ENCODE measurements around the gene IGFBP6. TPM values are rescaled to one million over a fixed set of nuclear protein-coding genes. Genes with fewer than 3 reads are reported as not detected.

IGFBP6 gene
- total RNA-seq, 1 donor from 2014 or later = 0.72 TPM

DNA sequence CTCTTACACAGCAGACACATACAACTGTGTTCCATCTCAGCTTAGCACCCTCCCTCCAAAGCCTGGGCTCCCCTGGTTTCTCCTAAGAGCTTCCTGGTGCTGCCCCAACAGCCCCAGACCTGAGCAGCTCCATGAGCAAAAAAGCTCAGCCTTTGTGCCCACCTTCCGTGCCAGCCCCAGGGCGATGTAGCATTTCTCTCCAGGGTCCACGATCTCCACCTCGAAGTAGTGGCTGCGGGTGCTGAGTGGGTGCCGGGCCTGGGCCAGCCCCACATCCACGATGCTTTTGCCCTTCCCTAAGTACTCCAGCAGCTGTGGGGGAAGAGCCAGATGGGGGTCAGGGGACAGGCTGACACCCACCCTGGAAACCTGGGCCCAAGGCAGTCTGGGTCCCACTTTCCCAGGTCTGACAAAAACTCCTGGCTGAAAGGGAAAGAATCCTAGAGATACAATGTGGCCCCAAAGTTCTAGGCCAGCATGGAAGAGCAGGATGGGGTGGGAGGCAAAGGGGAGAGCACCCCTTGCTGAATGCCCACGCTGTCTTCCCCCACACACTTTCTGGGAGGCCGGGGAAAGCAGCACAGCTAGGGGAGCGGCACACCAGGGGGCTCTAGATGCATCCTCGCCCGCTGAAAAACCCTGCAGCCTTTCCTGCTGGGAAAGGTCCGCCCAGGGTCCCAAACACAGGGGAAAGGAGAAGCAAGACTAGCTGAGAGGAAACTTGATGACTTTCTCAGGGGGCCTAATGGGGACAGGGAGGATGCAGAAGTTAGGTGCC, 29.3 kb upstream of the IGFBP6 start:
- H3K4me1 Mint-ChIP-seq = peaks cover 32% of the 10 kb centered on the region
- no peak for TF ChIP-seq CTCF (conservative IDR thresholded peaks at IDR 0.05)
- H3K27me3 Mint-ChIP-seq (ENCODE audit: low read depth) = no peaks in the 10 kb centered on the region
- no peak overlapping the region for H3K27ac Mint-ChIP-seq (ENCODE audit: unreplicated experiment)
- no peaks in the 10 kb centered on the region for H3K9me3 Mint-ChIP-seq
- H3K4me3 Mint-ChIP-seq = no peak overlapping the region
- DNase-seq (ENCODE audit: low read depth, low spot score) = no peak
- peaks cover 5% of the 10 kb centered on the region for H3K36me3 Mint-ChIP-seq (ENCODE audit: low read depth)

GRCh38 chr12:53068811-53069585, 28.5 kb upstream of the IGFBP6 start:
- Mint-ChIP-seq H3K27ac (ENCODE audit: unreplicated experiment) (no peak overlapping the region), H3K36me3 (ENCODE audit: low read depth) (peaks cover 7% of the 10 kb centered on the region), H3K4me1 (peaks cover 31% of the 10 kb centered on the region), H3K9me3 (no peaks in the 10 kb centered on the region), H3K27me3 (ENCODE audit: low read depth) (no peaks in the 10 kb centered on the region), H3K4me3 (no peak overlapping the region)
- DNase-seq (ENCODE audit: low read depth, low spot score) = no peak
- TF ChIP-seq CTCF (conservative IDR thresholded peaks at IDR 0.05) = no peak

- Mint-ChIP-seq H3K4me3 (no peak overlapping the region), H3K27ac (ENCODE audit: unreplicated experiment) (no peak overlapping the region), H3K4me1 (peaks cover 39% of the 10 kb centered on the region), H3K27me3 (ENCODE audit: low read depth) (no peaks in the 10 kb centered on the region), H3K36me3 (ENCODE audit: low read depth) (peaks cover 15% of the 10 kb centered on the region), H3K9me3 (no peaks in the 10 kb centered on the region)
- no peak for DNase-seq (ENCODE audit: low read depth, low spot score)
- TF ChIP-seq CTCF (conservative IDR thresholded peaks at IDR 0.05) = no peak
Observed at GRCh38 chr12:53069621-53070410, 27.7 kb upstream of the IGFBP6 start.

DNA sequence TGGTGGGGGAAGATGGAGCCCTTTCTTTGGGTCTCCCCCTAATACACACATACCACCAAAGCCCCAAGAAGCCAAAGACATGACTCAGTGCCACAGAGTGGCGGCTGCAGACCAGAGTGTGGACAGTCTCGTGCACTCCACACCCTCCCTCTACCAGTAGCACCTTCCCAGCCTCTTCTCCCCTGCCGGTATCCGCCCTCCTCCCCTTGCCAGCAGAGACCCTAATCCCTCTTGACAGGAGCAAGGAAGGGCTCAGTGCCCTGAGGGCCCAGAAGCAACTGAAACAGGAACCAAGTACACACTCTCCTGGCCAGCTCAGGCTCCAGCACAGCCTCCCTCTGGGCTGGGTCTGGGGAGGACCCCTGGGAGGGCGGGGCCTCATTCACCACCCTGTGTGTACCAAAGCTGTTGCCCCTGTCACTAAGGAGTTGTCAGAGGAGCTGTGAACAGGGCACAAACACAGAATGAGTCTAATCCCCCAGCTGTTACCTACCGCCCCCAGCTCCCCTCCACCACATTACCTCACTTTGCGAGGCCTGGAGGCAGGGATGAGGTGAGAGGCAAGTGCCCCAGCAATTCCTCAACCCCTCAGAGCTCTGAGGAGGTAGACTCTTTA, 26.5 kb upstream of the IGFBP6 start:
- DNase-seq (ENCODE audit: low read depth, low spot score) = no peak
- peaks cover 15% of the 10 kb centered on the region for H3K36me3 Mint-ChIP-seq (ENCODE audit: low read depth)

More for the DNA sequence above, 26.5 kb upstream of the IGFBP6 start:
- Mint-ChIP-seq H3K27ac (ENCODE audit: unreplicated experiment) (no peak overlapping the region), H3K4me1 (peaks cover 37% of the 10 kb centered on the region), H3K9me3 (no peaks in the 10 kb centered on the region), H3K4me3 (no peak overlapping the region), H3K27me3 (ENCODE audit: low read depth) (no peaks in the 10 kb centered on the region)
- TF ChIP-seq CTCF (conservative IDR thresholded peaks at IDR 0.05) = no peak

All from neural crest cell (in vitro differentiated cells).